Stimulated activated CD4-positive, alpha-beta T cell treated with anti-CD3 and anti-CD28 coated beads, Interleukin-4, amount 100 ng/mL, for 48 hours (primary cell): ENCODE measurements around the gene TGM6.

Experiments
- DNase-seq, 2 donors: peaks; one replicate each; pipeline ENCODE4 v3.0.0-alpha.2; 2020; ENCODE audit warnings: low read depth in 2 of 2

Gene TGM6

GRCh38 chr20:2455771-2456497 lies 75.2 kb downstream of the TGM6 start:
- DNase-seq = no peak

- DNase-seq = no peak
These were observed 78.3 kb downstream of the TGM6 start for GRCh38 chr20:2458919-2459499.

- DNase-seq = no peak
These were observed 79.5 kb downstream of the TGM6 start for GRCh38 chr20:2459981-2460751.

GRCh38 chr20:2460752-2461424 lies 80.2 kb downstream of the TGM6 start:
- DNase-seq = no peak

- DNase-seq = no peak
These were observed 81.8 kb downstream of the TGM6 start for GRCh38 chr20:2462484-2462883.

- no peak for DNase-seq
These were observed 83.1 kb downstream of the TGM6 start for GRCh38 chr20:2463616-2464365.

- DNase-seq = no peak
These were observed 84.4 kb downstream of the TGM6 start for GRCh38 chr20:2465100-2465499.

- no peak for DNase-seq
These were observed 86.7 kb downstream of the TGM6 start for GRCh38 chr20:2467412-2467811.

- DNase-seq = no peak
These were observed 88.1 kb downstream of the TGM6 start for GRCh38 chr20:2468581-2469407.

GRCh38 chr20:2469991-2470422 lies 89.3 kb downstream of the TGM6 start:
- DNase-seq = peak; percentile 40 to 43

- peak; percentile 93 to 95 for DNase-seq
These were observed 89.9 kb downstream of the TGM6 start, which contains the start of gene SNRPB for GRCh38 chr20:2470423-2471193. Gene SNRPB (minus strand): TSS chr20:2470789. CDS start chr20:2470690, 99 bp downstream.

GRCh38 chr20:2473516-2473915 lies 92.8 kb downstream of the TGM6 start:
- no peak for DNase-seq

GRCh38 chr20:2475850-2476741 lies 95.4 kb downstream of the TGM6 start:
- no peak for DNase-seq

- no peak for DNase-seq
These were observed 96.3 kb downstream of the TGM6 start for GRCh38 chr20:2476742-2477615.

- no peak for DNase-seq
These were observed 99.7 kb downstream of the TGM6 start for GRCh38 chr20:2480381-2480780.
